Breast epithelium (tissue), 3 donors: Measurements from ENCODE around the gene PDE6H.

Experiments used
- CTCF ChIP-seq, 3 donors: fragments of 450-650 bp; IDR thresholded peaks; one replicate each; pipeline ENCODE4 v1.5.1; 2016 to 2017; ENCODE audit warnings: antibody characterized with exemption in 3 of 3, mild to moderate bottlenecking in 3 of 3, moderate library complexity in 3 of 3
- POLR2A ChIP-seq: fragments of 450-650 bp; IDR thresholded peaks from one replicate; pipeline ENCODE4 v1.6.1; 2016; ENCODE audit warnings: antibody characterized with exemption, mild to moderate bottlenecking, moderate library complexity
- POLR2AphosphoS5 ChIP-seq, 3 donors: sonication (generic); formaldehyde crosslinking; IDR thresholded peaks; one replicate each; pipeline ENCODE4 v1.6.1; 2017; ENCODE audit warnings: antibody characterized with exemption in 3 of 3

- TF ChIP-seq CTCF (IDR thresholded peaks at IDR 0.05), result no peak
- no peak for TF ChIP-seq POLR2AphosphoS5 (IDR thresholded peaks at IDR 0.05)
- TF ChIP-seq POLR2A, result no peak
Observed at GRCh38 chr12:14941369-14941768, 31.5 kb upstream of the PDE6H start.
